ENCODE results near the gene DAPK1.

The DAPK1 gene

GRCh38 chr9:87739546-87739945 lies 241.9 kb downstream of the DAPK1 start (continued):
- TF ChIP-seq POU6F1 (CRISPR knock-in tag; IDR thresholded peaks at IDR 0.05; ENCODE audit: borderline replicate concordance, low read depth): no peak

DNA sequence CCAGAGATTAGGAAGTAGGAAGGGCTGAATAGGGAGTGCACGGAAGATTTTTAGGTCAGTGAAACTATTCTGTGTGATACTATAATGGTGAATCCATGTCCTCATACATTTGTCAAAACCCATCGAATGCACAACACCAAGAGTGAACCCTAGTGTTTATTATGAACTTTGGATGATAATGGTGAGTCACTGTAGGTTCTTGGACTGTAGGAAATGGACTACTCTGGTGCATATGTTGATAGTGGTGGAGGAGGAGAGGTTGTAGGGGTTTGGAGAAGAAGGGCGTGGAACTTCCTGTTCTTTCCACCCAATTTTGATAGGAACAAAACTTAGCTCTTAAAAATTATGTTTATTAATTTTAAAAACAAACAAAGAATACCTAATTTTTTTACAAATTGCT lies 242.5 kb downstream of the DAPK1 start:
- TF ChIP-seq, protein P1, sequence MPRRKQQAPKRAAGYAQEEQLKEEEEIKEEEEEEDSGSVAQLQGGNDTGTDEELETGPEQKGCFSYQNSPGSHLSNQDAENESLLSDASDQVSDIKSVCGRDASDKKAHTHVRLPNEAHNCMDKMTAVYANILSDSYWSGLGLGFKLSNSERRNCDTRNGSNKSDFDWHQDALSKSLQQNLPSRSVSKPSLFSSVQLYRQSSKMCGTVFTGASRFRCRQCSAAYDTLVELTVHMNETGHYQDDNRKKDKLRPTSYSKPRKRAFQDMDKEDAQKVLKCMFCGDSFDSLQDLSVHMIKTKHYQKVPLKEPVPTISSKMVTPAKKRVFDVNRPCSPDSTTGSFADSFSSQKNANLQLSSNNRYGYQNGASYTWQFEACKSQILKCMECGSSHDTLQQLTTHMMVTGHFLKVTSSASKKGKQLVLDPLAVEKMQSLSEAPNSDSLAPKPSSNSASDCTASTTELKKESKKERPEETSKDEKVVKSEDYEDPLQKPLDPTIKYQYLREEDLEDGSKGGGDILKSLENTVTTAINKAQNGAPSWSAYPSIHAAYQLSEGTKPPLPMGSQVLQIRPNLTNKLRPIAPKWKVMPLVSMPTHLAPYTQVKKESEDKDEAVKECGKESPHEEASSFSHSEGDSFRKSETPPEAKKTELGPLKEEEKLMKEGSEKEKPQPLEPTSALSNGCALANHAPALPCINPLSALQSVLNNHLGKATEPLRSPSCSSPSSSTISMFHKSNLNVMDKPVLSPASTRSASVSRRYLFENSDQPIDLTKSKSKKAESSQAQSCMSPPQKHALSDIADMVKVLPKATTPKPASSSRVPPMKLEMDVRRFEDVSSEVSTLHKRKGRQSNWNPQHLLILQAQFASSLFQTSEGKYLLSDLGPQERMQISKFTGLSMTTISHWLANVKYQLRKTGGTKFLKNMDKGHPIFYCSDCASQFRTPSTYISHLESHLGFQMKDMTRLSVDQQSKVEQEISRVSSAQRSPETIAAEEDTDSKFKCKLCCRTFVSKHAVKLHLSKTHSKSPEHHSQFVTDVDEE (CRISPR knock-in tag; IDR thresholded peaks at IDR 0.05): no peak
- TF ChIP-seq ZFP3 (CRISPR knock-in tag; IDR thresholded peaks at IDR 0.05) (no peak), ARNTL (CRISPR knock-in tag; IDR thresholded peaks at IDR 0.05; ENCODE audit: borderline replicate concordance, low read depth) (no peak), CSRNP3 (CRISPR knock-in tag; IDR thresholded peaks at IDR 0.05) (no peak), ZFP30 (CRISPR knock-in tag; IDR thresholded peaks at IDR 0.05) (no peak), ZC3H10 (CRISPR knock-in tag; IDR thresholded peaks at IDR 0.05) (no peak), CREB5 (CRISPR knock-in tag; IDR thresholded peaks at IDR 0.05; ENCODE audit: low read depth) (no peak), TOX (CRISPR knock-in tag; IDR thresholded peaks at IDR 0.05; ENCODE audit: borderline replicate concordance) (no peak), CSDC2 (CRISPR knock-in tag; IDR thresholded peaks at IDR 0.05) (no peak), ZNF8 (CRISPR knock-in tag; IDR thresholded peaks at IDR 0.05) (no peak), SNAI2 (CRISPR knock-in tag; IDR thresholded peaks at IDR 0.05) (no peak), ISL1 (CRISPR knock-in tag; IDR thresholded peaks at IDR 0.05) (no peak), ESRRG (CRISPR knock-in tag; IDR thresholded peaks at IDR 0.05) (no peak), ZNF70 (CRISPR knock-in tag; IDR thresholded peaks at IDR 0.05) (no peak), POU6F1 (CRISPR knock-in tag; IDR thresholded peaks at IDR 0.05; ENCODE audit: borderline replicate concordance, low read depth) (no peak), BACH2 (CRISPR knock-in tag; IDR thresholded peaks at IDR 0.05; ENCODE audit: borderline replicate concordance) (no peak), TCF4 (CRISPR knock-in tag; IDR thresholded peaks at IDR 0.05; ENCODE audit: borderline replicate concordance) (no peak), PPARA (CRISPR knock-in tag; IDR thresholded peaks at IDR 0.05; ENCODE audit: borderline replicate concordance) (no peak), RARB (CRISPR knock-in tag; IDR thresholded peaks at IDR 0.05) (no peak)
- TF ChIP-seq, protein P2, sequence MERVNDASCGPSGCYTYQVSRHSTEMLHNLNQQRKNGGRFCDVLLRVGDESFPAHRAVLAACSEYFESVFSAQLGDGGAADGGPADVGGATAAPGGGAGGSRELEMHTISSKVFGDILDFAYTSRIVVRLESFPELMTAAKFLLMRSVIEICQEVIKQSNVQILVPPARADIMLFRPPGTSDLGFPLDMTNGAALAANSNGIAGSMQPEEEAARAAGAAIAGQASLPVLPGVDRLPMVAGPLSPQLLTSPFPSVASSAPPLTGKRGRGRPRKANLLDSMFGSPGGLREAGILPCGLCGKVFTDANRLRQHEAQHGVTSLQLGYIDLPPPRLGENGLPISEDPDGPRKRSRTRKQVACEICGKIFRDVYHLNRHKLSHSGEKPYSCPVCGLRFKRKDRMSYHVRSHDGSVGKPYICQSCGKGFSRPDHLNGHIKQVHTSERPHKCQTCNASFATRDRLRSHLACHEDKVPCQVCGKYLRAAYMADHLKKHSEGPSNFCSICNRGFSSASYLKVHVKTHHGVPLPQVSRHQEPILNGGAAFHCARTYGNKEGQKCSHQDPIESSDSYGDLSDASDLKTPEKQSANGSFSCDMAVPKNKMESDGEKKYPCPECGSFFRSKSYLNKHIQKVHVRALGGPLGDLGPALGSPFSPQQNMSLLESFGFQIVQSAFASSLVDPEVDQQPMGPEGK (CRISPR knock-in tag; IDR thresholded peaks at IDR 0.05; ENCODE audit: borderline replicate concordance): no peak
- ATAC-seq: no peak

- TF ChIP-seq ZNF8 (CRISPR knock-in tag; IDR thresholded peaks at IDR 0.05) (no peak), ZNF565 (CRISPR knock-in tag; conservative IDR thresholded peaks at IDR 0.05; ENCODE audit: low read depth) (no peak), CREB5 (CRISPR knock-in tag; IDR thresholded peaks at IDR 0.05; ENCODE audit: low read depth) (no peak), CSRNP3 (CRISPR knock-in tag; IDR thresholded peaks at IDR 0.05) (no peak), CSDC2 (CRISPR knock-in tag; IDR thresholded peaks at IDR 0.05) (no peak)
- ATAC-seq: no peak
Measured at GRCh38 chr9:87741326-87741725, 243.7 kb downstream of the DAPK1 start.

Measured in SK-N-SH treated with all-trans-retinoic acid at 6 μM for 48 hours (cell line).